WTC11 (cell line): ENCODE measurements around the gene CPXM1. TPM values are rescaled to one million over a fixed set of nuclear protein-coding genes. Genes with fewer than 3 reads are reported as not detected.

Experiments used
- ATAC-seq: fragments of 200-7000 bp; cut with Tn5 transposase; 2 replicates; pipeline ENCODE4 v1.10.0; 2021; ENCODE audit warnings: mild to moderate bottlenecking, moderate library complexity
- CTCF ChIA-PET: fragments of 300-600 bp; sonication (Branson Sonifier 250); formaldehyde crosslinking; loops from one replicate; lab custom pipeline; 2021; ENCODE audit warnings: antibody characterized with exemption; lab: Charles Lee
- POLR2A ChIA-PET: fragments of 350-600 bp; sonication (Branson Sonifier 250); formaldehyde crosslinking; loops from one replicate; lab custom pipeline; 2021; ENCODE audit warnings: antibody characterized with exemption; lab: Charles Lee
- DNase-seq: peaks from one replicate; pipeline ENCODE4 v3.0.0; 2021; ENCODE audit warnings: low spot score
- H3K27ac Mint-ChIP-seq: 2 replicates; pipeline ENCODE4 v1.8.0; 2021; ENCODE audit warnings: mixed read lengths
- H3K27me3 Mint-ChIP-seq: 2 replicates; pipeline ENCODE4 v1.8.0; 2021; ENCODE audit warnings: low read depth, mild to moderate bottlenecking, moderate library complexity, mixed read lengths
- H3K36me3 Mint-ChIP-seq: 2 replicates; pipeline ENCODE4 v1.8.0; 2021; ENCODE audit warnings: mixed read lengths
- H3K4me1 Mint-ChIP-seq: 2 replicates; pipeline ENCODE4 v1.8.0; 2022; ENCODE audit warnings: mixed read lengths
- H3K4me3 Mint-ChIP-seq: 2 replicates; pipeline ENCODE4 v1.8.0; 2021; ENCODE audit warnings: mild to moderate bottlenecking, moderate library complexity, mixed read lengths
- H3K9me3 Mint-ChIP-seq: 2 replicates; pipeline ENCODE4 v1.8.0; 2021; ENCODE audit warnings: mixed read lengths
- CTCF ChIP-seq: fragments of 200-600 bp; IDR thresholded peaks from 2 replicates; pipeline ENCODE4 v1.8.0; 2022; ENCODE audit warnings: antibody characterized with exemption
- EMX1 ChIP-seq: fragments of 250-450 bp; sonication (Bioruptor Pico); IDR thresholded peaks from 2 replicates; pipeline ENCODE4 v1.8.0; 2021; ENCODE audit warnings: mild to moderate bottlenecking
- FOXK1 ChIP-seq: sonication (generic); formaldehyde crosslinking; IDR thresholded peaks from 2 replicates; pipeline ENCODE4 v1.8.0; 2022; ENCODE audit warnings: mild to moderate bottlenecking, moderate library complexity, missing genetic modification reagents
- MXD4 ChIP-seq: fragments of 250-450 bp; sonication (Bioruptor Pico); IDR thresholded peaks from 2 replicates; pipeline ENCODE4 v1.8.0; 2021; ENCODE audit warnings: mild to moderate bottlenecking, moderate library complexity, borderline replicate concordance
- NFATC4 ChIP-seq: fragments of 250-450 bp; sonication (Bioruptor Pico); IDR thresholded peaks from 2 replicates; pipeline ENCODE4 v1.9.0; 2021; ENCODE audit warnings: mild to moderate bottlenecking
- NFE2L1 ChIP-seq: sonication (generic); formaldehyde crosslinking; IDR thresholded peaks from 2 replicates; pipeline ENCODE4 v1.8.1; 2023; ENCODE audit warnings: missing genetic modification reagents
- NFYB ChIP-seq: sonication (generic); formaldehyde crosslinking; conservative IDR thresholded peaks from 2 replicates; pipeline ENCODE4 v1.8.0; 2022; ENCODE audit warnings: low read depth, missing genetic modification reagents
- SMAD3 ChIP-seq: sonication (generic); formaldehyde crosslinking; IDR thresholded peaks from 2 replicates; pipeline ENCODE4 v1.8.0; 2022; ENCODE audit warnings: missing genetic modification reagents, mild to moderate bottlenecking, borderline replicate concordance
- SP1 ChIP-seq: sonication (generic); formaldehyde crosslinking; conservative IDR thresholded peaks from 2 replicates; pipeline ENCODE4 v1.8.1; 2022; ENCODE audit warnings: missing genetic modification reagents
- TEAD4 ChIP-seq: sonication (generic); formaldehyde crosslinking; IDR thresholded peaks from 2 replicates; pipeline ENCODE4 v1.8.0; 2022; ENCODE audit warnings: mild to moderate bottlenecking, missing genetic modification reagents
- ZNF425 ChIP-seq: fragments of 250-450 bp; sonication (Bioruptor Pico); conservative IDR thresholded peaks from 2 replicates; pipeline ENCODE4 v1.9.0; 2021; ENCODE audit warnings: mild to moderate bottlenecking
- ZSCAN18 ChIP-seq: fragments of 250-450 bp; sonication (Bioruptor Pico); IDR thresholded peaks from 2 replicates; pipeline ENCODE4 v2.1.2; 2022; ENCODE audit warnings: mild to moderate bottlenecking, moderate library complexity
- total RNA-seq: library from RNA; stranded (reverse); gene quantifications from 3 replicates; pipeline ENCODE4 v1.2.3, GENCODE V29; 2021
- TF ChIP-seq, protein P1 (sequence below): sonication (generic); formaldehyde crosslinking; IDR thresholded peaks from 2 replicates; pipeline ENCODE4 v1.8.1; 2022; ENCODE audit warnings: mild to moderate bottlenecking, missing genetic modification reagents, moderate library complexity, borderline replicate concordance

CPXM1 gene
- total RNA-seq, 1 experiment from 2014 or later, result 51.2 TPM

- no peak for TF ChIP-seq NFE2L1
- TF ChIP-seq NFATC4 (CRISPR knock-in tag), result no peak
These were observed 17.6 kb upstream of the CPXM1 start (continued) for GRCh38 chr20:2817891-2818595.

GRCh38 chr20:2817341-2817726 is 16.9 kb upstream of the CPXM1 start:
- Mint-ChIP-seq H3K27ac (no peak overlapping the region), H3K27me3 (peaks cover 60% of the 10 kb centered on the region), H3K9me3 (peaks cover 8% of the 10 kb centered on the region), H3K36me3 (no peaks in the 10 kb centered on the region), H3K4me3 (no peak overlapping the region), H3K4me1 (peaks cover 15% of the 10 kb centered on the region)
- POLR2A ChIA-PET, result no interaction called here
- DNase-seq, result no peak
- CTCF ChIA-PET, result interaction anchor here (1.5 to 1.7 kb wide), 3 partner anchors 23 to 61 kb away, joined by 3 to 16 read pairs (median 5); partner anchors contain the start of genes PCED1A and VPS16
- ATAC-seq, result no peak
- TF ChIP-seq SP1 (no peak), EMX1 (CRISPR knock-in tag) (no peak), ZSCAN18 (CRISPR knock-in tag) (no peak), SMAD3 (no peak), MXD4 (no peak), ZNF425 (no peak), NFYB (CRISPR knock-in tag) (no peak), TEAD4 (no peak), FOXK1 (CRISPR knock-in tag) (no peak)
- TF ChIP-seq, protein P1, sequence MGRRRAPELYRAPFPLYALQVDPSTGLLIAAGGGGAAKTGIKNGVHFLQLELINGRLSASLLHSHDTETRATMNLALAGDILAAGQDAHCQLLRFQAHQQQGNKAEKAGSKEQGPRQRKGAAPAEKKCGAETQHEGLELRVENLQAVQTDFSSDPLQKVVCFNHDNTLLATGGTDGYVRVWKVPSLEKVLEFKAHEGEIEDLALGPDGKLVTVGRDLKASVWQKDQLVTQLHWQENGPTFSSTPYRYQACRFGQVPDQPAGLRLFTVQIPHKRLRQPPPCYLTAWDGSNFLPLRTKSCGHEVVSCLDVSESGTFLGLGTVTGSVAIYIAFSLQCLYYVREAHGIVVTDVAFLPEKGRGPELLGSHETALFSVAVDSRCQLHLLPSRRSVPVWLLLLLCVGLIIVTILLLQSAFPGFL (CRISPR knock-in tag), result no peak

DNA sequence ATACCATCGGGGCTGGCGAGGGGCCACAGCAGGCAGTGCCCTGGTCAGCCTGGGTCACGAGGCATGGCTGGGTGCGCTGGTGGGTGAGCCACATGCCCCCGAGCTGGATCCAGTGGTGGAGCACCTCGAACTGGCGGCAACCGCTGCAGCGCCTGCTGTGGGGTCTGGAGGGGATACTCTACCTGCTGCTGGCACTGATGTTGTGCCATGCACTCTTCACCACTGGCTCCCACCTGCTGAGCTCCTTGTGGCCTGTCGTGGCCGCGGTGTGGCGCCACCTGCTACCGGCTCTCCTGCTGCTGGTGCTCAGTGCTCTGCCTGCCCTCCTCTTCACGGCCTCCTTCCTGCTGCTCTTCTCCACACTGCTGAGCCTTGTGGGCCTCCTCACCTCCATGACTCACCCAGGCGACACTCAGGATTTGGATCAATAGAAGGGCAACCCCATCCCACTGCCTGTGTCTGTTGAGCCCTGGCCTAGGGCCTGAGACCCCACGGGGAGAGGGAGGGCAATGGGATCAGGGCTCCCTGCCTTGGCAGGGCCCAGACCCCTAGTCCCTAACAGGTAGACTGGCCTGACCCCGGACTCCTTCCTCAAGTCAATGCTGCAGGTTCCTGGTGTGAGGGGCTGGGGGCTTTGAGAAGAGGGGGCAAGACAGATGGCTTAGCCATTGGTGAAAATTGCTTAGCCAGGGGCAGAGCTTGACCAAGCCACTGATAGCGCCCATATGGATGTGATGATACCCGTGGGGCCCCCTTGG is 16.3 kb upstream of the CPXM1 start:
- peaks cover 60% of the 10 kb centered on the region for H3K27me3 Mint-ChIP-seq
- no peak overlapping the region for H3K4me3 Mint-ChIP-seq
- H3K27ac Mint-ChIP-seq, result no peak overlapping the region
- DNase-seq (peak; percentile 56), ATAC-seq (peak; percentile 18)
- H3K36me3 Mint-ChIP-seq, result no peaks in the 10 kb centered on the region
- ChIA-PET CTCF (interaction anchor here (0.6 to 1.7 kb wide), 16 partner anchors 10 to 1395 kb away, joined by 3 to 16 read pairs (median 4); partner anchors contain the start of genes CPXM1, PCED1A and VPS16), POLR2A (no interaction called here)
- H3K4me1 Mint-ChIP-seq, result peaks cover 14% of the 10 kb centered on the region
- peaks cover 14% of the 10 kb centered on the region for H3K9me3 Mint-ChIP-seq
- TF ChIP-seq CTCF, result peak; percentile 31; the same call in 1 of the 2 replicates
- TF ChIP-seq EMX1 (CRISPR knock-in tag), result no peak
